ENCODE results near the gene PDE4D. TPM values are rescaled to one million over a fixed set of nuclear protein-coding genes. Genes with fewer than 3 reads are reported as not detected.

PDE4D gene
- total and polyA plus RNA-seq, 2 of the 4 experiments (the other 2 are of a cell fraction), result 1.4 to 7.9 TPM

- H3K27ac ChIP-seq (ENCODE audit: insufficient read depth, low read length), result no peak overlapping the region
- H3K9ac ChIP-seq (ENCODE audit: low read depth, low read length), result no peak overlapping the region
- H2AK9ac ChIP-seq (replicated peaks; ENCODE audit: low read depth, low read length, poor library complexity), result no peak overlapping the region
- ChIA-PET POLR2A (ENCODE audit: unreplicated experiment) (no interaction called here), CTCF (no interaction called here)
- H3K23ac ChIP-seq (ENCODE audit: low read depth, low read length), result no peak overlapping the region
- no peaks in the 10 kb centered on the region for H3K4me1 ChIP-seq (ENCODE audit: control insufficient read depth, insufficient read depth, low read length)
- H3K36me3 ChIP-seq (ENCODE audit: control insufficient read depth, insufficient read depth, low read length), result no peaks in the 10 kb centered on the region
- H3K14ac ChIP-seq (replicated peaks; ENCODE audit: low read depth, low read length), result no peak overlapping the region
- no peak overlapping the region for H4K8ac ChIP-seq (ENCODE audit: low read depth in 2 of 2, low read length in 2 of 2)
- H2AFZ ChIP-seq (replicated peaks; ENCODE audit: low read length, poor library complexity), result no peak overlapping the region
- intact Hi-C loops (cut with micrococcal nuclease), result no loop called here
- H3K9me1 ChIP-seq (ENCODE audit: insufficient read depth, low read length), result no peaks in the 10 kb centered on the region
- dilution Hi-C loops (cut with HindIII; ENCODE audit: low sequenced_read_pairs, unreplicated experiment), result no loop called here
- H3K18ac ChIP-seq (ENCODE audit: low read depth, low read length), result no peak overlapping the region
- no peaks in the 10 kb centered on the region for H3K27me3 ChIP-seq (ENCODE audit: control insufficient read depth, insufficient read depth, low read length)
- WGBS, 2 experiments (ENCODE audit: extremely low coverage in 2 of 2, insufficient read length in 1 of 2), result no CpG with 5 or more reads among the region's 2 CpGs
- H3K4me2 ChIP-seq (ENCODE audit: low read depth, low read length), result no peak overlapping the region
- in situ Hi-C loops (cut with MboI; ENCODE audit: low sequenced_read_pairs), result no loop called here
- H4K91ac ChIP-seq (ENCODE audit: insufficient read depth, low read depth, low read length), result no peak overlapping the region
- H2BK20ac ChIP-seq (ENCODE audit: low read depth, low read length), result no peak overlapping the region
- no peaks in the 10 kb centered on the region for H3K9me3 ChIP-seq (ENCODE audit: control insufficient read depth, insufficient read depth, low read length)
- no TSS peak for BruUV-seq (replicated peaks)
- no peak overlapping the region for H3K4me3 ChIP-seq (ENCODE audit: insufficient read depth, low read depth, low read length)
- no peak overlapping the region for H2BK120ac ChIP-seq (ENCODE audit: low read depth, low read length)
- H3K56ac ChIP-seq (ENCODE audit: extremely low read depth, insufficient read depth, low read length), result no peak overlapping the region
- no peaks in the 10 kb centered on the region for H4K20me1 ChIP-seq (ENCODE audit: insufficient read depth, low read length)
- no peak overlapping the region for H2BK15ac ChIP-seq (ENCODE audit: low read depth, low read length)
- TF ChIP-seq RFX5 (IDR thresholded peaks at IDR 0.05; ENCODE audit: low read depth, low read length) (no peak), USF2 (IDR thresholded peaks at IDR 0.05; ENCODE audit: low read depth, low read length) (no peak), RCOR1 (IDR thresholded peaks at IDR 0.05; ENCODE audit: insufficient replicate concordance, low read length) (no peak), RAD21 (IDR thresholded peaks at IDR 0.05; ENCODE audit: low read length) (no peak), CHD1 (IDR thresholded peaks at IDR 0.05; ENCODE audit: low read depth, low read length) (no peak), FOS (IDR thresholded peaks at IDR 0.05; ENCODE audit: low read depth, low read length) (no peak), MAFK (IDR thresholded peaks at IDR 0.05; ENCODE audit: low read depth, low read length) (no peak), MXI1 (IDR thresholded peaks at IDR 0.05; ENCODE audit: borderline replicate concordance, low read depth, low read length) (no peak), SMC3 (IDR thresholded peaks at IDR 0.05; ENCODE audit: low read depth, low read length) (no peak), CTCF (conservative IDR thresholded peaks at IDR 0.05; ENCODE audit: low read depth, low read length) (no peak), NFE2L2 (IDR thresholded peaks at IDR 0.05; ENCODE audit: low read depth, low read length) (no peak), MAZ (IDR thresholded peaks at IDR 0.05; ENCODE audit: borderline replicate concordance, low read depth, low read length) (no peak), BHLHE40 (IDR thresholded peaks at IDR 0.05; ENCODE audit: low read depth, low read length) (no peak), ELK1 (IDR thresholded peaks at IDR 0.05; ENCODE audit: borderline replicate concordance, low read depth, low read length) (no peak), CEBPB (IDR thresholded peaks at IDR 0.05; ENCODE audit: low read depth, low read length) (no peak), POLR2A (IDR thresholded peaks at IDR 0.05; ENCODE audit: low read depth, low read length) (no peak)
- no peak overlapping the region for H2BK5ac ChIP-seq (ENCODE audit: low read depth, low read length, poor library complexity, severe bottlenecking)
- DNase-seq (no peak), ATAC-seq (ENCODE audit: low read depth) (no peak)
- no peak overlapping the region for H4K5ac ChIP-seq (ENCODE audit: low read depth, low read length)
- H2AK5ac ChIP-seq (ENCODE audit: low read depth, low read length), result no peak overlapping the region
- H3K4ac ChIP-seq (ENCODE audit: low read depth, low read length), result no peak overlapping the region
- H3K79me1 ChIP-seq (ENCODE audit: low read depth in 1 of 2, low read length in 2 of 2), result no peaks in the 10 kb centered on the region
Measured at GRCh38 chr5:59341155-59341554, 552.4 kb downstream of the PDE4D start.

Data from IMR-90 (cell line).